ENCODE results near the gene CNTN1.

Gene CNTN1

DNA sequence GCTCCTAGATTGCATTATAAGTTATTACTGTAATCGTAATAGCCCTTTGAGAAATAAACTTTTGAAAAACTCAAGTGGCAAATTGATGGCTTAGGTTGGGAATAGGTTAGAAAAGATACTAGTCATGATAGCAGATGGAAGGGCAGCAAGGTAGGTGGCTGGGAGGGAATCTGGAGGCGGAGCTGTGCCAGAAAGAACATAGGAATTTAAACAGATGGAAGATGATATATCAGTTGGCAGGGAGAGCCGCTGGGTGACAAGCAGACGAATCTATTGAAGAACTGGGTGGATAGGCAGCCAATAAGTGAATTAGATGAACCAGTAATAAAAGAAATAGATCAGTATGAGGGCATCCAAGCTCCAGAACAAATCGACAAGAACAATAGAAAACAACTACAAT is 142.1 kb downstream of the CNTN1 start:
- DNase-seq (ENCODE audit: low read depth in 1 of 2, low spot score in 1 of 2), result no peak

DNA sequence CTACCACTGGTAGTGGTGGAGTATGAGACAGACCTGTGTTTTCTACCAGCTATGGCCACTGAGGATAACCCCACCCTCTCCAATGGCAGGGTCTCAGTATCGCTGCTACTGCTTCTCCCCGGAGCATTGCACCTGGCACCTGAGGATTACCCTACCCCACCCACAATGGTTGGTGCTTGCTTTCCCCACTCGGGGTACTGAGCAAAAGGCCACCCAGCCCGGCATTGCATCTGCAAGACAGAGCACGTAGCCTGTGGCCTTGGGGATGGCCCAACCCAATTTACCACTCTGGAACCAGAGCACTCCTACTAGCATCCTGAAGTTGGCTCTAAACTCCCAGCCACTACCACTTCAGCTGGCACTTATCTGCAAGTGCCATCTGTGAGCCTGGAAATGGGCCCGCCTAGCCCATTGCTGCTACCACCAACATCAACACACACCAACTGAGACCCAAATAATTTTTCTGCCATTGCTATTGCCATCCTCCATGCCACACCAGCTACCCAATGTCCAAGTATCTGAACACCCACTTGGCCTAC is 145.7 kb downstream of the CNTN1 start:
- no peak for DNase-seq (ENCODE audit: low read depth in 1 of 2, low spot score in 1 of 2)

DNA sequence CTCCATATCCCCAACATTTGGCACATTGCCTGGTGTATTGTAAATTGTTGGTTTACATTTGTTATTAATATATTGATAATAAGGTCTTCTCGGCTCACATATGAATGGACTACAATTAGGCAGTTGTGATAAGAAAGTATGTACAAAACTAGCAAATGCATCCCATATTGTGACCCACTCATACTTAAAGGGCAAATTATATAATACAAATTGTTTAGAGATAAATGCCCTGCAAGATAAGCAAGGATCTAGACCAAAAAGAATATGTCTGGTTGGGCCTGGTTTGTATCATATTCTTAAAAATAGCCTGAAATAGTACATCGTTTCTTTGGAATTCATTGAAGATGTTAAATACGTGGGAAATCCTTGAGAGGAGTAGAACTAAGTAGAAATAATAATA is 151.3 kb downstream of the CNTN1 start:
- no peak for DNase-seq (ENCODE audit: low read depth in 1 of 2, low spot score in 1 of 2)

DNA sequence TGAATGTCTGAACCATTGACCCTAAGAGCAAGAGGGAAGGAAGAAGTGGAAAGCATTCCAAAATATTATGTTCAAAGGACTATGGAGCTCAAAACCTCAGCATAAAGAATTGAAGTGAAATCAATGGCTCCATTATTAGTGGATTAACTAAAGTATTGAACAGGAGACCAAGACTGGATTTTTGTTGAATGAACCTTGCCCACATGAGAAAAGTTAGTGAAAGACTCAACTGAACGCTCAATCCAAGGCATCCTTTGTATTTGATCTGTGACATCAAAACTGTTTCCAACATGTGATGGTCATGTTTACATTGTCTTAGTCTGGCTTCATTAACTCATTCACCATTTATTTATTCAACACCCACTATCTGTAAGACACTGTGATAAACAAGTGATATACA is 161.0 kb downstream of the CNTN1 start:
- no peak for DNase-seq (ENCODE audit: low read depth in 1 of 2, low spot score in 1 of 2)

DNA sequence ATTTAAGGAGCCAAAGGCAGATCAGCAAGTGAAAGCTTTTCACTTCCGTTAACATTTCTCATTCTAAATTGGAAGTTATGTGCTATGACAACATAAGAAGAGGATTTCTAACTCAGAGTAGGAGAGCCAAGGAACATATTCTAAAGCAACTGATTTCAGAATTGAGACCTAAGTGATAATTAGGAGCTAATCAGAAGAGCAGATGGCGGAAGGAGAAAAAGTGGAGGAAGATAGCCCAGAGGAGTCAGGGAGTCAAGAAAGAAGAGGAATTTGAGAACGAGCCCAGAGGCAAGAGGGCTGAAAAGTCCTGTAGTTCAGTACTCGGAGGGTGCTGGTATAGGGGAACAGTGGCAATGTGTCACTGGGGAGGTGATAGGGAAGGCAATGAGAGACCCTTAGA is 162.4 kb downstream of the CNTN1 start:
- no peak for DNase-seq (ENCODE audit: low read depth in 1 of 2, low spot score in 1 of 2)

DNA sequence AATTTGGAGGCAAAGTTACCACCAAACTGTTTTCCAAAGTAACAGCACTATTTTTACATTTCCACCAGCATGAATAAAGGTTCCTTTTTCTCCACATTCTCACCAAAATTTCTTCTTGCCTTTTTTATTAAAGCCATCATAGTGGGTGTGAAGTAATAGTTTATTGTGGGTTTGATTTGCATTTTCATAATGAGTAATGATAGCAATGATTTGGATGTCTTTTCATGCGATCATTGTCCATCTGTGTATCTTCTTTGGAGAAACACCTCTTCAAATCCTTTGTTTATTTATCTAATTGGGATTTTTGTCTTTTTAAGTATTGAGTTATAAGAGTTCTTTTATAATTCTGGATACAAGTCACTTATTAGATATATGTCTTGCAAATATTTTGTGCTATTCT is 172.7 kb downstream of the CNTN1 start:
- no peak for DNase-seq (ENCODE audit: low read depth in 1 of 2, low spot score in 1 of 2)

DNA sequence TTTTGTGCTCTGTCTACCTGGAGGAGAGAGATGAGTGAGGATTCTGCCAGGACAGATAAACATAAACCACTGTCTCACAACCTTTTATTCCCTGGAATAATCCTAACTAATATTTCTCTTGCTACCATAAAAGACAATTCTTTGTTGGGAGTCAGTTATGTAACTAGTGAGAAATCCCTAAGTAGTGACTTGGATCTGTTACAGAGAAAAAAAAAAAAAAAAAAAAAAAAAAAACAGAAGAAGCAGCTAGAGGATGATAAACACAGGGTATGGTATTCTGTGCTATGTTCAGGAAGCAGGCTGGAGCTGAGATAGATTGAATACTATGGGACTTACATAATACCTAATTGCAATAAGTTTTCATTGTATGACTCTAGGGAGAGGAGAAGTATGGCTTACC is 178.7 kb downstream of the CNTN1 start:
- no peak for DNase-seq (ENCODE audit: low read depth in 1 of 2, low spot score in 1 of 2)

DNA sequence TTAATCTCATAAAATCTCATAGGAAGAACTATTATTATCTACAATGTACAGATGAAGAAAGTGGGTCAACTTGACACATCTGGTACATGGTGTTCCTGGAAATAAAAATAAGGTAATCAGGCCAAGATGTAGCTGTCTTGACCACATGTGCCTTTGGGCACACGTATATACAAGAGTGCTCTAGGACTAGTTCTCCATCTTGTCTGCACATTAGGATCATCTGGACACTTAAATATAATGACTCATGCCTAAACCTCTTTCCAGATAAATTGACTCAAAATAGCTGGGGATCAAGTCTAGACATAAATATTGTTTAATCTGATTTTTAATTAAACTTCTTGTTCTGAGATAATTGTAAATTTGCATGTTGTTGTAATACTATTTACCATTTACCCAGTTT is 182.6 kb downstream of the CNTN1 start:
- no peak for DNase-seq (ENCODE audit: low read depth in 1 of 2, low spot score in 1 of 2)

DNA sequence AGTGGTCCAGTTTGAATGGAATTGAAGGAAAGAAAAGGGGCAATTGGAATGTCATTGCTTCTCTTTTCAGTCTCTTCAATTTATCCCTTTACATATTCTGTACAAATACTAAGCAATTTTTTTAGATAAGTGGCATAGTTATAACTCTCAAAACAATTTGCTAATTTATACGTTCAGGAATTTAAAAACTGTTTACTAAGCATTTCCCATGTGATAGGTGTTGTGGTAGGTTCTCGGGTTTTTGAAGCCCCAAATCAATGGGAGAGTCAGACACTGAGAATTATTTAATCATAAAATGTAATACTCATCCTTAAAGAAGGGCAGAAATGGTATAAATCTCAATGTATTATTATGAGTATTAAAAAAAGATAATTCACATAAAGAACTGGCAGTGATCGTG is 197.1 kb downstream of the CNTN1 start:
- DNase-seq (ENCODE audit: low read depth in 1 of 2, low spot score in 1 of 2), result no peak

DNA sequence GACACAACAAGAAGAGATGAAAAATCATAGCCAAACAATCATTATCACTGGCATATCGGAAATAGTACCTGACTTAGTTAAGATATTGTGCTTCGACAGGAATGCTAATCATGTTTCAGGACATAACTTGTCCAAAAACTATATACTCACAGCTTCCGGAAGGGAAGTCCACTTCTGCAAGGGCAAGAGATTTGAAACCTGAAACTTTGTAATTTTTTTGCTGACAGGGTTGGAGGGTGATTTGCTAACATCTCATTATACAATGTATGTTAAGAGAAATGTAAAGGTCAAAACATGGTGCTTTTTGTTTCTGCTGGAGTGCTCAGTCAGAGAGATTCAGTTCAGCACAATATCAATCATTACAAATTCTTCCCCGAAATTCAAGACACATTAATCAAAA is 200.3 kb downstream of the CNTN1 start:
- no peak for DNase-seq (ENCODE audit: low read depth in 1 of 2, low spot score in 1 of 2)

DNA sequence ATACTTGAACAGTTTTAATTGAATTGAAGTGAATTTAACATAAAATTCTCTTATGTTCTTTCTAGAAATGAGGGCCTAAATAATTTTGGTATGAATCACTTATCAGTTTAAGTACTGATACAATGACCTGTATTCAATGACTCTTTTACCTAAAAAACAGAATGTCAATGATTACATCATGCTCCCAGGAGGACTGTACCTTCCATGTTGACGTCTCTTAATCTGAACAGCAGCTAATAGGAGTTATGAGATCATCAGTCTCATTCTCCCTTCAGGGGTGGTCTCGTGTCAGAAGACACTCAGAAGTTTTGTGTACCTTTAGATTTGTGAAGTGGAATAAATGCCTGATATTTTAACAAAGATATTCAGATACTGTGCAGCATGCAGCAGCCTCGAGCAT is 206.3 kb downstream of the CNTN1 start:
- no peak for DNase-seq (ENCODE audit: low read depth in 1 of 2, low spot score in 1 of 2)

DNA sequence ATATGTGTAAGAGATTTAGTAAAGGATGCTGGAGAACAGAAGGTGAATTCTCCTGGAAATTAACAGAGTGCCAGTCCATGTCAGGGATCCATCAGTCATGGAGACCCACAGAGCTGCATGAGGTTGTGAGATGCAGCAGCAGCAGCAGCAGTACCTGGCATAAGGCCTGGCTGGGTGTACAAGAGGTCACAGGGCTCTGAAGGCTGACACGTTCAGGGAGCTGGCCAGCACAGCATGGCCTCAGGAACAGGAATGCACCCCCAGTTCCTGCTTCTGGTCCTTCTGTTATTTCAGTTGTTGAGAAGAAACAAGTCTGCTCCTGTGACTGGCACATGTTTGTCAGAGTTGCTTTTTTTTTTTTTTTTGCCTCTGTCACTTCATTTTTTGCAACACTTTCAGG is 210.8 kb downstream of the CNTN1 start:
- DNase-seq (ENCODE audit: low read depth in 1 of 2, low spot score in 1 of 2), result no peak

DNA sequence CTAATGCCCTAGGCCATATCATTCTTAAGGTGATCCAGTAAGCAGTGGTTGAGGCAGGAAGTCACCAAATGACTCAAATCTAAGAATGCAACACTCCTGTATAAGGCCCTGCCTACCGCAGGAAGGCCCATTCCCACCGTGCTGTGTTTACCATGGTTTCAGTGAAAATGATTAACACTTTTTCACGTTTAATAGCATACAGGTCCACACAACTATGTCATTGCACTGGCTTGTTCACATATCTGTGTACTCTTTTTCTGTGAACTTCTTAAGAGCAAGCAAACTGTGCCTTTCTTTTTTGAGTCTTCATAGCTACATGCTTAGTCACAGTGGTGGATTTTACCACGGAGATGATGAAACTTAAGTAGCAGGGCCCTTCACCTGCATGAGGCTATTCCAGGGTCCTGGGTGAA is 214.9 kb downstream of the CNTN1 start:
- no peak for DNase-seq (ENCODE audit: low read depth in 1 of 2, low spot score in 1 of 2)

DNA sequence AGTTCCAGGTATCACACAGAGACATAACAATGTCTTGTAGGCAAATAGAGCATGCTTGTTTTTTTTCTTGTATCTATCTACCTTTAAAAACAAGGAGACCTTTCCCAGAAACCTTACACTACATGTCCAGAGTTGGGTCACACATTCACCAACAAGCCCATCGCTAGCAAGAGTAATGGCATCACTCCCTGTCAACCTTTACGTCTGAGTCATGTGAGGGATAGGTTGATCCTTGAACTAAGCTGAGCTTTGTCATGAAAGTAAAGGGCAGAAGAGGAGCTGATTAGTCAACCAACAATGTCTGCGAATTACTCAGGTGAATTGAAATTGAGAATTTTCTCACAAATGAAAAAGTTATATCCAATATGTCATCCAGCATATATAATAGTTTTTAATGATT is 219.4 kb downstream of the CNTN1 start:
- no peak for DNase-seq (ENCODE audit: low read depth in 1 of 2, low spot score in 1 of 2)

DNA sequence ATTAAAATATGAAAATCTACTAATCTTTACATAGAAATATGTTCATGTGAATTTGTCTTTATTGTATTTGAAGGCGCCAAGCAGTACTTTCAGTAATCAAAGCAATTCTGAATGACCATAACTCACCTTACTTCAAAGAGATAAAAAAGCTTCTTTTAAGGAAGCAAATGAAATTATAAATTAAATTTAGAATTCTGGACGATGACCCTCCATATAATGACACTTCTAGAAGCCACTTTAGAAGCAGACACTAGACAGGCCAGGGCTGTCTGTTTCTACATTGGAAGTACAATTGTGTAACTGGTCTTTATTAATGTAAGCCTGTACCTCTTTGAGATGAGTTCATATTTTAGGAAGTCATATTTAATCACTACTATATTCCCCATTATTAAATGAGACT is 222.9 kb downstream of the CNTN1 start:
- no peak for DNase-seq (ENCODE audit: low read depth in 1 of 2, low spot score in 1 of 2)

DNA sequence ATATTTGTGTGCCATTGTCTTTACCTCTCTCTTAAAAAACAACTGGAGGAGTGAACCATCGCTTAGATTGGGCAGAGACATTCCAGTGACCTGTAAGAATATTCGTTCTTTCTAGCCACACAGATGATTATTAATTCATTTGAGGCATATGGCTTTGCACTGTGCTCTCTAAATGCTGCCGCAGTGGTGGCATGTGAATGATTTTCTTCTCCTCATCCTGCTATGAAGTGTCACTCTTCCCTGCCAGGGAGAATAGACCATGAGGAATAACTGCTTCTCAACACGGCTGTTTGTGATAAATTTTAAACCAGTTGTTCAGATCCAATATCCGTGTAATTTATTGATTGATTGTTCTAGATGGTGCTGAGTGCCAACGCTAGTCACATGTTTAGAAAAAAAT is 225.3 kb downstream of the CNTN1 start:
- no peak for DNase-seq (ENCODE audit: low read depth in 1 of 2, low spot score in 1 of 2)

DNA sequence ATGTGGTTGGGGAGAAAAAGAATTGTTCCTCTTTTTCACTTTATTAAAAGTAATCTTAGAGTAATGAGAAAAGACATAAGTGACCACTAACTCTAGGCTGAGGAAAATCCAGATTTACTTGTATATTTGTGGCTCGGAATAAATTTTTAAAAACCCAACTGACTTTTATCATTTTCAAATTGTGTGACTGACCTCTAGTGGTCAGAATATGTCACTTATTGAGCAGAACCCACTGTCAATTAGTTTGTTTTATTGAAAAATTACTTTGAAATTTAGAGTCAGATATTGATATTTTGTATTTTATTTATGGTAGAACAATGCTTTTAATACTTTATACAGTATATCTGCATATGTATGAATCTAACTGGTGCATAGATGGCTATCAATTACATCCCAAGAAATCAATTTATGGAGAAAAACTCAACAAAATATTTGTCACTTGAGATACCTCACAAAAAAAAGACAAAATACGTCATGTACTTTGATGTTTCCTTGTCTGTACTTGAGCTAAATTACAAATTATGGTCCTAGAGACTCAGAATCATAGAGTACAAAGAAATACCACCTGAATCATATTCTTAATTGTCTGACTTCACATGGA is 229.4 kb downstream of the CNTN1 start:
- DNase-seq (ENCODE audit: low read depth in 1 of 2, low spot score in 1 of 2), result no peak

DNA sequence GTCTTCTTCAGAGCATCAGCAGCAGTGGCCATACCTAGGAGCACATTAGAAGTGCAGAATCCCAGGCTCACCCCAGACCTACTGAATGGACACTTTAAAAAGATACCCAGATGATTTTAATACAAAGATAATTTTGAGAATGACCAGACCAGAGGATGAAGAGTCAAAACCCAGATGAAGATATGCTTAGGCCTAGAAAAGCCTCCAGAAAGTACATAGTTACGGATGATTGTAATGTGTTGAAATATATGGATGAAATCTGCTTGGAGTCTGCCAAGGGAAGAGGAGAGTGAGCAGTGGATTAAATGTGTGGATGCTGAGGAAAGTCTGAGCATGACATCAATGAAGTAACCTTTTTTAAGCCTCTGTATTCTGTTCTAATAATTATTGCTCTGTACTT is 245.7 kb downstream of the CNTN1 start:
- no peak for DNase-seq (ENCODE audit: low read depth in 1 of 2, low spot score in 1 of 2)

DNA sequence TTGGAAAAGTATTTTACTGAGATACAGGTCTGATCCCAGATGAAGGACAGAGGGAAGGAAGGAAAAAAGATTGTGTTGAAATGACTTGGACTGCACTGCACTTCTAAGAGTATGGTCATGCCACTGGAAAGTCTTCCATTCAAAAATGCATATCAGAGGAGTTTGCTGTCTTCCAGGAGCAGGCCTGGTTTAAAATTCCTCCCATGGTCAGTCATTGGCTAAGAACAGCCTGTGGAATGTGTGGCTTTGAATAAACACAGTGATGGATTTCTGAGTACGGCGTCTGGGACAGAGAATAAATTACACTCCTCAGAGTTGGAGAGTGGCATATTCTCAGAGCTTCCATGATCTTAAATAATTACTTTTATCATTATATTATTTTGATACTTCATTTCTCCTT is 250.1 kb downstream of the CNTN1 start:
- DNase-seq (ENCODE audit: low read depth in 1 of 2, low spot score in 1 of 2), result no peak

DNA sequence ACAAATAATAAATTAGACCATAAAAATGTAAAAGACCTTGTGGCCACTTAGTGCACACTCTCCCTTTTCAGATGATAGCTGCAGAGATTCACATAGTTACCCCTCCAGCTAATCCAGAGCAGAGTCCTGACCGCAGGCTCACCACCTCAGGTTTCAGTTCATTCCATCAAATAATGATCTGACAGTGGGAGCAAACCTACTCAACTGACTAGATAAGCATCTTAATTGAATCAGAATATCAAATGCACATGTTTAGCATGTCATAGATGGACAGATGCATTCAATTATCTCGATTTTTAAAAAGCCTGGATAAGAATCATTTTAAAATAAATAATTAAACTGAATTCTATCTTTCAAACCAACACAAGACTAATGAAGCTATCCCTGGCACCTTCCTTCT is 253.5 kb downstream of the CNTN1 start:
- no peak for DNase-seq (ENCODE audit: low read depth in 1 of 2, low spot score in 1 of 2)

DNA sequence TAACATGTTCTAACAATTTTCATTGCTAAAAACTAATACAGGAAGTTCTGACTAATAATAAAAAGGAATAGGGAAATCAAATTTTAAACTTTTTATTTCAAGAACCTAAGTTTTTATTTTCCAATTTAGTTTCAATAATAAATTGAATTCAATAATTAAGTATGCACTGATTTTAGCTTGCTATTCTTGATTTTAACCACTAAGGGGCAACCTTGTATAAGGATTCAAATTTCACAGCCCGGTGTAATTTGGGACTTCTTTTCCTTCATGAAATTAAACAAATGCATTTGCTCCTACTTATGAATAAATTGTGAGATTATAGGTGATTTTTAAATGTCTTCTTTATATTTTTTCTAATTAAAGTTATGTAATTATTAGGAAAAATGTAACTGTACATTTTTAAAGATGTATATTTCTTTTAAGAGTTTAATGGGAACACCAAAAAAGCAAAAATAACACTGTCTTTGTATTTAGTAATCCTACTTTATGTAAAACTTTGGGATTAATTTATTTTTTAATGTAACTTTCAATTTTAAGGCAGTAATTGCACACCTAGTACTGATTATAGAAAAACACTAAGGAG is 254.5 kb downstream of the CNTN1 start:
- no peak for DNase-seq (ENCODE audit: low read depth in 1 of 2, low spot score in 1 of 2)

DNA sequence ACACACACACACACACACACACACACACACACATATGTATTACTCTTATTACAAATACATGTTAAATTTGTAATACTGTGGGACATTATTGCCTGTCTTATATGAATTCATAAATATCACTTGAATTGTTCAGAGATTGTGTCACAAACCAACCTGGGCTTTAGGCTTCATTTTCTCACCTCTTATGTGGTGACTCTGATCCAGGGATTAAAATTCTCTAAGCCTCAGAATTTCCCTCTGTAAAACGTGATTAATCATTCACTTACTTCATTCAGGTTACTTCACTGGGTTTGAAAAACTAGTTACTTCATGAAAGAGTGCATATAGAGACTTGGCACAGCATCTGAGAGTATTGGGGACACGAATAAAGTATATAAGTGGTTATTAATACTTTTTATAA is 255.6 kb downstream of the CNTN1 start:
- no peak for DNase-seq (ENCODE audit: low read depth in 1 of 2, low spot score in 1 of 2)

DNA sequence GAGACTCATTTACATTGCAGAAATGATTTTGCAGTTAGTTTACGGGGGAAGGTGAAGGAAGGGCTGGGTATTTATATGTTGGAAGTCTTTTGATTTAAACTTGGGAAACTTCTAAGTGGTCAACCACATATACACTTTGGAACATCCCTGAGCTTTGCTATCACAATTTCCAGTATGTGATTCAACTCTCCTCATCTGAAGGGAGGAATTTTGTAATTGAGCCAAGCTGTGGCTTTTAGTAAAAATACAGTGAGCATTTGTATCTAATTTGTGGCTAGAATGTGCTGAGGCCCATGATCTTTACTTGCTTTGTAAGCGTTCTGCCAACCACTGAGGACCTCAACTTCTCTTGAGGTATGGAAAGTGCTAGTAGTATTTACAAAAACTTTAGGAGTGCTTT is 260.8 kb downstream of the CNTN1 start:
- no peak for DNase-seq (ENCODE audit: low read depth in 1 of 2, low spot score in 1 of 2)

Measured in stimulated activated CD4-positive, alpha-beta T cell treated with anti-CD3 and anti-CD28 coated beads, Interleukin-15, amount 100 ng/mL, for 1 hour (primary cell).